IPS-NIHi11 (cell line): ENCODE data around the gene RPS18.

Experiments
- DNase-seq: peaks from one replicate; pipeline ENCODE4 v3.0.0; 2012; ENCODE audit warnings: mixed read lengths, low spot score

RPS18 gene

GRCh38 chr6:33289784-33290315 lies 18.0 kb downstream of the RPS18 start:
- no peak for DNase-seq

- DNase-seq: no peak
Observed at GRCh38 chr6:33290459-33290858, 18.6 kb downstream of the RPS18 start.

GRCh38 chr6:33292996-33293682 lies 21.3 kb downstream of the RPS18 start:
- DNase-seq: no peak

GRCh38 chr6:33294086-33294823 lies 22.4 kb downstream of the RPS18 start:
- DNase-seq: no peak

GRCh38 chr6:33295621-33296369 lies 23.9 kb downstream of the RPS18 start:
- no peak for DNase-seq

- no peak for DNase-seq
Observed at GRCh38 chr6:33296797-33297405, 25.0 kb downstream of the RPS18 start.

- DNase-seq: peak; percentile 89
Observed at GRCh38 chr6:33297406-33297955, 25.6 kb downstream of the RPS18 start.

GRCh38 chr6:33297956-33298772 lies 26.3 kb downstream of the RPS18 start:
- peak; percentile 77 for DNase-seq

GRCh38 chr6:33298773-33299236 lies 26.9 kb downstream of the RPS18 start, which contains the start of gene RGL2:
RGL2 (minus strand) TSS chr6:33298942; CDS start chr6:33298610, 332 bp downstream.
- DNase-seq: peak; percentile 55

- peak; percentile 83 for DNase-seq
Observed at GRCh38 chr6:33299237-33299944, 27.5 kb downstream of the RPS18 start.

- no peak for DNase-seq
Observed at GRCh38 chr6:33301877-33302276, 30.0 kb downstream of the RPS18 start.

GRCh38 chr6:33304216-33304615 lies 32.3 kb downstream of the RPS18 start:
- no peak for DNase-seq

GRCh38 chr6:33305052-33305451 lies 33.2 kb downstream of the RPS18 start:
- DNase-seq: no peak

- DNase-seq: no peak
Observed at GRCh38 chr6:33306356-33306755, 34.5 kb downstream of the RPS18 start.

- peak; percentile 88 for DNase-seq
Observed at GRCh38 chr6:33312361-33313104, 40.7 kb downstream of the RPS18 start.

GRCh38 chr6:33313105-33313708 lies 41.3 kb downstream of the RPS18 start:
- DNase-seq: peak; percentile 31

- peak; percentile 32 for DNase-seq
Observed at GRCh38 chr6:33313709-33314514, 42.0 kb downstream of the RPS18 start, which contains the start of gene TAPBP. TAPBP (minus strand) TSS chr6:33314078; CDS start chr6:33314041, 37 bp downstream.

GRCh38 chr6:33314515-33314942 lies 42.7 kb downstream of the RPS18 start:
- DNase-seq: peak; percentile 22
